HepG2 (cell line): ENCODE results near the gene CCDC154. TPM values are rescaled to one million over a fixed set of nuclear protein-coding genes. Genes with fewer than 3 reads are reported as not detected.

ENCODE experiments used
- DNMT3B ChIP-seq: conservative IDR thresholded peaks from 2 replicates; pipeline ENCODE4 v1.6.1; 2016; ENCODE audit warnings: missing biosample characterization, control low read depth
- NFATC3 ChIP-seq: sonication (generic); formaldehyde crosslinking; IDR thresholded peaks from 2 replicates; pipeline ENCODE4 v1.5.1; 2020; ENCODE audit warnings: mild to moderate bottlenecking, missing genetic modification reagents
- ZNF33A ChIP-seq: sonication (generic); formaldehyde crosslinking; IDR thresholded peaks from 2 replicates; pipeline ENCODE4 v1.5.1; 2020; ENCODE audit warnings: missing genetic modification reagents, mild to moderate bottlenecking, moderate library complexity, borderline replicate concordance
- polyA plus RNA-seq, 8 experiments: library from polyadenylated mRNA; depleted of rRNA in 3 of 8; stranded (reverse) in 7 of 8; unstranded in 1 of 8; fragments of >200 nt; fragmentation: Illumina TruSeq in 4 of 8; extraction: Trizol in 4 of 8; gene quantifications; 2 replicates each; pipeline versions ENCODE4 v1.2.1 to v1.2.3, GENCODE V29; 2011 to 2016; ENCODE audit warnings: low read depth in 4 of 8, missing spikeins in 1 of 8, mixed read lengths in 1 of 8; ENCODE audit not compliant: insufficient read depth in 1 of 8
- total RNA-seq, 5 experiments: library from RNA; depleted of rRNA; stranded (reverse); fragments of >200 nt; fragmentation: Illumina TruSeq; extraction: Trizol; gene quantifications; 2 replicates each; pipeline ENCODE4 v1.2.3, GENCODE V29; 2016; ENCODE audit warnings: low read depth in 1 of 5
- TF ChIP-seq, protein P1 (sequence below): sonication (generic); formaldehyde crosslinking; IDR thresholded peaks from 2 replicates; pipeline ENCODE4 v1.4.0; 2020; ENCODE audit warnings: mild to moderate bottlenecking, missing genetic modification reagents

CCDC154 gene
- total and polyA plus RNA-seq, 2 of the 13 experiments (the other 11 are each of a cell fraction or from before 2014, with no cell fraction given), result 0.92 to 1.5 TPM

DNA sequence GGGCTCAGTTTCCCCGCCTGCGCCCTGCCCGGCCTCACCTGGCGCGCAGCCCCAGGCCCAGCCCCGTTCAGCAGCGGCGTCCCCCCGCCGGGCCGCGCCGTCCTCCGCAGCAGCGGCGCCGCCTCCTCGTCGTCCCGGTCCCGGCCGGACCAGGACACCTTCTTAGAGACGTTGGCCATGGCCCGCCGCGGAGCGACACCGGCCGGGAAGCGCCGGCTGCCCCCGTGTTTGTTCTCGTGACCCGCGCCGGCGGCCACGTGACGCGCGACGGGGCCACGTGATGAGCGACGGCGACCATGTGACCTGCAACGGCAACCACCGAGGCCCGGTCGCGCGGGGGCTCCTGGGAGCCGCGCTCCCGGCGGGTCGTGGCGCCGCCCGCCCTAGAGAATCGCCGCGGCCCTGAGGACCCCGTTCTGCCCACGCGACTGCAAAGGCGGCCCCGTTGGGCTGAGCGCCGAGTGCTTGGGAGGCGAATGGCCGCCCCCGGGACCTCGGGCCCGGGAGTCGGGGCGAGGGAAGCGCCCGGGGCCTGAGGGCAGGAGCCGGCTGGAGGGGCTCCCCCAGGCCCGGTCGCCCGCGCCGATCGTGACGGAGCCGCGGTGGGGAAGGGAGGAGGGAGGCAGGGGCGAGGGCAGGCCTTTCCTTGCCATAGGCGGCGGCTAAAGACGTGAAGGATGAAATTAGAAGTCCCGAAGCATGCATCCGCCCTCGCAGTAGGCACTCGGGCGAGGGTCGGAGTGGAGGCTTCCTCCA, 30.6 kb upstream of the CCDC154 start, which contains the start of gene CLCN7 (continued):
- TF ChIP-seq, protein P1, sequence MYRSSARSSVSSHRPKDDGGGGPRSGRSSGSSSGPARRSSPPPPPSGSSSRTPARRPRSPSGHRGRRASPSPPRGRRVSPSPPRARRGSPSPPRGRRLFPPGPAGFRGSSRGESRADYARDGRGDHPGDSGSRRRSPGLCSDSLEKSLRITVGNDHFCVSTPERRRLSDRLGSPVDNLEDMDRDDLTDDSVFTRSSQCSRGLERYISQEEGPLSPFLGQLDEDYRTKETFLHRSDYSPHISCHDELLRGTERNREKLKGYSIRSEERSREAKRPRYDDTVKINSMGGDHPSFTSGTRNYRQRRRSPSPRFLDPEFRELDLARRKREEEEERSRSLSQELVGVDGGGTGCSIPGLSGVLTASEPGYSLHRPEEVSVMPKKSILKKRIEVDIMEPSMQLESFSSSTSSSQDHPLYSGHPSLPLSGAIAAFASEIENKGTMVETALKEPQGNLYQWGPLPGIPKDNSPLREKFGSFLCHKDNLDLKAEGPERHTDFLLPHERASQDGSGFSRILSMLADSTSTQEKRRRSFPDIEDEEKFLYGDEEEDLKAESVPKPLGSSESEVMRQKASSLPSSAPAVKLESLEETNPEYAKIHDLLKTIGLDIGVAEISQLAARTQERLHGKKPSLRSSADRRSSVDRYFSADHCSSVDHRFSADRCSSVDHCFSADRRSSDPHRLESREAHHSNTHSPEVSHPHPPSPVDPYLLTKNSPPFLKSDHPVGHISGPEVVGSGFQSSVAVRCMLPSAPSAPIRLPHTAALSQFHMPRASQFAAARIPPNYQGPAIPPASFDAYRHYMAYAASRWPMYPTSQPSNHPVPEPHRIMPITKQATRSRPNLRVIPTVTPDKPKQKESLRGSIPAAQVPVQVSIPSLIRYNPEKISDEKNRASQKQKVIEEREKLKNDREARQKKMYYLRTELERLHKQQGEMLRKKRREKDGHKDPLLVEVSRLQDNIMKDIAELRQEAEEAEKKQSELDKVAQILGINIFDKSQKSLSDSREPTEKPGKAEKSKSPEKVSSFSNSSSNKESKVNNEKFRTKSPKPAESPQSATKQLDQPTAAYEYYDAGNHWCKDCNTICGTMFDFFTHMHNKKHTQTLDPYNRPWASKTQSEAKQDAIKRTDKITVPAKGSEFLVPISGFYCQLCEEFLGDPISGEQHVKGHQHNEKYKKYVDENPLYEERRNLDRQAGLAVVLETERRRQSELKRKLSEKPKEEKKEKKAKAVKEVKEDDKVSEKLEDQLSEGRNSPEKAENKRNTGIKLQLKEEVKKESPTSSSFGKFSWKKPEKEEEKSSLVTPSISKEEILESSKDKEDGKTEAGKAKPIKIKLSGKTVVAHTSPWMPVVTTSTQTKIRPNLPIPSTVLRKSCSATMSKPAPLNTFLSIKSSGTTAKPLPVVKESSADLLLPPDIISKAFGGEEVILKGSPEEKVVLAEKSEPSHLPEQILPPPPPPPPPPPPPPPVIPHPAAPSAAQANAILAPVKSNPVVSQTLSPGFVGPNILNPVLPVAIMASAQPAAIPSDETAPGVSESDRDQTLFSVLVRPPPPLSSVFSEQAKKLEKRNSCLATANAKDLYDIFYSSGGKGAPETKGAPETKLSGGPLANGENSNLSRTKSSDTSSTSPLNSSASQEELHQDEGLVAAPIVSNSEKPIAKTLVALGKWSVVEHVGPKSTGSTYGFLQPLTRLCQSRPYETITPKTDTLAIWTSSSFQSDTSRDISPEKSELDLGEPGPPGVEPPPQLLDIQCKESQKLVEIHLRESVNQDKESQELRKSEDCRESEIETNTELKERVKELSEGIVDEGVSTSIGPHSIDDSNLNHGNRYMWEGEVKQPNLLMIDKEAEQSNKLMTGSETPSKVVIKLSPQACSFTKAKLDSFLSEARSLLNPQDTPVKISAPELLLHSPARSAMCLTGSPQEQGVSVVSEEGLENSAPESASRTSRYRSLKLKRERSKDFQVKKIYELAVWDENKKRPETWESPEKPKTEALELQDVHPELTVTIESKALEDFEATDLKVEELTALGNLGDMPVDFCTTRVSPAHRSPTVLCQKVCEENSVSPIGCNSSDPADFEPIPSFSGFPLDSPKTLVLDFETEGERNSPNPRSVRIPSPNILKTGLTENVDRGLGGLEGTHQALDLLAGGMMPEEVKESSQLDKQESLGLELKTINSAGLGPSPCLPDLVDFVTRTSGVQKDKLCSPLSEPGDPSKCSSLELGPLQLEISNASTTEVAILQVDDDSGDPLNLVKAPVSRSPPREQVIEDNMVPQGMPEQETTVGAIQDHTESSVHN (CRISPR knock-in tag), result peak; percentile 89; the same call in 1 of the 2 replicates
- no peak for TF ChIP-seq ZNF33A
- TF ChIP-seq NFATC3 (CRISPR knock-in tag), result no peak
- TF ChIP-seq DNMT3B, result 0 out of 2 replicates have a peak, but pooled peaks have one; percentile 41
